Osteoblast (primary cell): ENCODE data around the gene MUC2. TPM values are rescaled to one million over a fixed set of nuclear protein-coding genes. Genes with fewer than 3 reads are reported as not detected.
A peak's percentile ranks its signal among the peaks of the same experiment; 100 is the strongest.

Experiments
- DNase-seq: peaks from one replicate; pipeline ENCODE4 v3.0.0; 2011; ENCODE audit warnings: low spot score, mixed read lengths; ENCODE audit not compliant: insufficient read length; ENCODE audit errors: missing footprints
- H2AFZ ChIP-seq: 2 replicates; pipeline ENCODE4 v1.6.0; 2011; ENCODE audit warnings: mild to moderate bottlenecking, low read length
- H3K27ac ChIP-seq: 2 replicates; pipeline ENCODE4 v1.5.1; 2011; ENCODE audit warnings: mild to moderate bottlenecking, low read depth, low read length, moderate library complexity
- H3K27me3 ChIP-seq: 2 replicates; pipeline ENCODE4 v1.6.0; 2012; ENCODE audit warnings: mild to moderate bottlenecking, control low read depth, inconsistent platforms, low read length, moderate library complexity; ENCODE audit not compliant: insufficient read depth
- H3K36me3 ChIP-seq: 2 replicates; pipeline ENCODE4 v1.5.1; 2011; ENCODE audit warnings: mild to moderate bottlenecking, low read length, control low read depth, moderate library complexity; ENCODE audit not compliant: insufficient read depth
- H3K4me1 ChIP-seq: 2 replicates; pipeline ENCODE4 v1.5.1; 2011; ENCODE audit warnings: mild to moderate bottlenecking, low read length, control low read depth, moderate library complexity; ENCODE audit not compliant: insufficient read depth
- H3K4me2 ChIP-seq: 2 replicates; pipeline ENCODE4 v1.6.0; 2011; ENCODE audit warnings: mild to moderate bottlenecking, low read length; ENCODE audit not compliant: insufficient read depth
- H3K4me3 ChIP-seq: fragments of 200-600 bp; sonication (generic); 3 replicates; pipeline ENCODE4 v1.5.1; 2012; ENCODE audit warnings: mild to moderate bottlenecking, low read length, inconsistent platforms; ENCODE audit not compliant: insufficient read depth
- H3K79me2 ChIP-seq: 2 replicates; pipeline ENCODE4 v1.6.0; 2012; ENCODE audit warnings: mild to moderate bottlenecking, low read length, control low read depth, inconsistent platforms; ENCODE audit not compliant: insufficient read depth
- H3K9me3 ChIP-seq: 2 replicates; pipeline ENCODE4 v1.5.1; 2011; ENCODE audit warnings: low read depth, low read length, control low read depth
- H4K20me1 ChIP-seq: 2 replicates; pipeline ENCODE4 v1.6.0; 2012; ENCODE audit warnings: mild to moderate bottlenecking, low read length, control low read depth; ENCODE audit not compliant: insufficient read depth
- total RNA-seq: library from RNA; depleted of rRNA; stranded (reverse); fragments of >200 nt; gene quantifications from 2 replicates; pipeline ENCODE4 v1.2.3, GENCODE V29; 2012
- TF ChIP-seq, protein P1 (sequence below): IDR thresholded peaks from 2 replicates; pipeline ENCODE4 v1.5.1; 2011; ENCODE audit warnings: mild to moderate bottlenecking, low read depth, low read length, moderate library complexity; ENCODE audit errors: extremely low read depth

Gene MUC2
- total RNA-seq, 1 donor, result not detected

DNA sequence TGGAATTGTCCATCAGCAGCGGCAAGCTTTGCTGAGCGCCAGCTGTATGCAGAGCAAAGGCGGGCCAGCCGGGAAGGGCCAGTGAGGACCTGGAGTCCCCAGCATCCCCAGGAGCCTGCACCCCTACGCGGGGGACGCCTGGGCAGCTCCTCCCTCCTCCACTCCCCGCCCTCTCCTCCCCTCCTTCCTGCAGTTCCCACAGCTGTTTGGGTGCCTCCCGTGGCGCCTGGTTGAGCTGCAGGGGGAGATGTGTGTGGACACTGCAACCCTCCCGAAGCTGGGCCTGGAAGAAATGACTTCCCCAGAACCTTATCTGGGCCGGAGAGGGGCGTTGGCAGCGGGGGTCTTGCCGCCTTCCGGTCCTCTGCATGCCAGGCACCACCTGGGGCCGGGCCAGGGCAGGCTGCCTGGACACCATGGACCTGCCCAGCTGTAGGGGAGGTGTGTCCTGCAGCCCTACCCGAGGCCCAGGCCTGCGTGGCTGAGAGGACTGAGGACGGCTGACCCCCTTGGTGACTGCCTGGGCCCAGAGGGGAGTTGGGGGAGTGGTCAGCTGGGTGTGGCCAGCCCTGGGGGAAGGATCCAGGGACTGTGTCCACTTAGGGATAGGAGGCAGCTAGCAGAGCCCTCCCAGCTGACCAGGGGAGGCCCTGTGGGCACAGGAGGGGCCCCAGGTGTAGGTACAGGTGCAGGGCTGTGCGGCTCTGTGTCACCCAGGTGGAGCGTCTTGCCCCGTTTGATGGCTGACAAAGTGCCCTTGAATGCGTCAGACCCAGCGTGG lies 21.4 kb upstream of the MUC2 start:
- H4K20me1 ChIP-seq, result no peaks in the 10 kb centered on the region
- no peak overlapping the region for H3K4me2 ChIP-seq
- H3K9me3 ChIP-seq, result no peaks in the 10 kb centered on the region
- H3K79me2 ChIP-seq, result no peaks in the 10 kb centered on the region
- peaks cover 10% of the 10 kb centered on the region for H3K27me3 ChIP-seq
- TF ChIP-seq, protein P1, sequence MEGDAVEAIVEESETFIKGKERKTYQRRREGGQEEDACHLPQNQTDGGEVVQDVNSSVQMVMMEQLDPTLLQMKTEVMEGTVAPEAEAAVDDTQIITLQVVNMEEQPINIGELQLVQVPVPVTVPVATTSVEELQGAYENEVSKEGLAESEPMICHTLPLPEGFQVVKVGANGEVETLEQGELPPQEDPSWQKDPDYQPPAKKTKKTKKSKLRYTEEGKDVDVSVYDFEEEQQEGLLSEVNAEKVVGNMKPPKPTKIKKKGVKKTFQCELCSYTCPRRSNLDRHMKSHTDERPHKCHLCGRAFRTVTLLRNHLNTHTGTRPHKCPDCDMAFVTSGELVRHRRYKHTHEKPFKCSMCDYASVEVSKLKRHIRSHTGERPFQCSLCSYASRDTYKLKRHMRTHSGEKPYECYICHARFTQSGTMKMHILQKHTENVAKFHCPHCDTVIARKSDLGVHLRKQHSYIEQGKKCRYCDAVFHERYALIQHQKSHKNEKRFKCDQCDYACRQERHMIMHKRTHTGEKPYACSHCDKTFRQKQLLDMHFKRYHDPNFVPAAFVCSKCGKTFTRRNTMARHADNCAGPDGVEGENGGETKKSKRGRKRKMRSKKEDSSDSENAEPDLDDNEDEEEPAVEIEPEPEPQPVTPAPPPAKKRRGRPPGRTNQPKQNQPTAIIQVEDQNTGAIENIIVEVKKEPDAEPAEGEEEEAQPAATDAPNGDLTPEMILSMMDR, result no peak
- no peak overlapping the region for H3K27ac ChIP-seq
- no peaks in the 10 kb centered on the region for H3K4me1 ChIP-seq
- H3K4me3 ChIP-seq, result no peak overlapping the region
- no peaks in the 10 kb centered on the region for H3K36me3 ChIP-seq
- peak; percentile 87 for DNase-seq
- no peak overlapping the region for H2AFZ ChIP-seq

DNA sequence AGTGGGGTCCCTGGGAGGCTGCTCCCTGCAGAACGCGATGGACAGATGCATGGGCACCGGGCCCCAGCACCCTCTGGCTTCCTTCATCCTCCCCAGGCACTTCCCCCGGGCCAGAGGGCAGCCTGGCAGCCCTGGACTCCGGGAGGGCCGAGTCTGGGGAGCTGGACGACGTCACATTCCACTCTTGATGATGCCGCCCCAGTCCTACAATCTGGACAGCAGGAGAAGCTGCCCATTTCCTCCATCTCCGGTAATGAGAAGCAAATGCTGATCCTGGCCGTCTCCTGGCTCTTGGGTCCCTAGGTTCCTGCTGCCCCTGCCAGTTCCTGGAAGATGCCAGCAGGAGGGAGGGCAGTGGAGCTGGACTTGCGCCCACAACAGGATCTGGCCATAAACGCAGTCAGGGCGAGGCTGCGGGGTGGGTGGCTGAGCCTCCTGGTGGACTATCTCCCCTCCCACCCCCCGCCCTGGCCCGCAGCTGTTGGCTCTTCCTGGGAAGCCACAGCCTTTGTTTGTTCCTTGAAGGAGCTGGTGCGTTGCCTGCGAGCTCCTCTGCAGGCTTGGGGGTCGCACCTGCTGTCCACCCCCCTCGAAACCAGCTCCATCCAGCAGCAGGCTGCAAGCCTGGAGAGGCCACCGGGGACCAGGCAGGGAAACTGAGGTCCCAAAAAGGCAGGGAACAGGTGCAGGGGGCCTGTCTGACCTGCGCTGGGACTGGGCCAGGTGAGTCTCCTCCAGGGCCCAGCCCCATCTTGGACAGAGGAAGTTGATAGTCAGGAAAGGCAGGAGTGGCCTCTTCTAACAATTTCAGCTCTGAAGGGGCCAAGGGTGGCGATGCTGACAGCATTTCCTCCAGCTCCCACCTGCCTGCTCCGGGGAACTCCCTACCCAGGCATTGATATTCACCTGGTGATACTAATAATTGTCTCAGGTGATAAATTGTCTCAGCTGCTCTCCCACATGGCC lies 20.2 kb upstream of the MUC2 start:
- no peaks in the 10 kb centered on the region for H3K9me3 ChIP-seq
- no peaks in the 10 kb centered on the region for H3K4me1 ChIP-seq
- H3K27ac ChIP-seq, result no peak overlapping the region
- H4K20me1 ChIP-seq, result no peaks in the 10 kb centered on the region
- peaks cover 3% of the 10 kb centered on the region for H3K27me3 ChIP-seq
- H3K36me3 ChIP-seq, result no peaks in the 10 kb centered on the region
- H3K79me2 ChIP-seq, result no peaks in the 10 kb centered on the region
- H3K4me3 ChIP-seq, result no peak overlapping the region
- TF ChIP-seq, protein P1, result no peak
- peak; percentile 87 for DNase-seq
- H2AFZ ChIP-seq, result peak overlapping the region; percentile 26
- no peak overlapping the region for H3K4me2 ChIP-seq

DNA sequence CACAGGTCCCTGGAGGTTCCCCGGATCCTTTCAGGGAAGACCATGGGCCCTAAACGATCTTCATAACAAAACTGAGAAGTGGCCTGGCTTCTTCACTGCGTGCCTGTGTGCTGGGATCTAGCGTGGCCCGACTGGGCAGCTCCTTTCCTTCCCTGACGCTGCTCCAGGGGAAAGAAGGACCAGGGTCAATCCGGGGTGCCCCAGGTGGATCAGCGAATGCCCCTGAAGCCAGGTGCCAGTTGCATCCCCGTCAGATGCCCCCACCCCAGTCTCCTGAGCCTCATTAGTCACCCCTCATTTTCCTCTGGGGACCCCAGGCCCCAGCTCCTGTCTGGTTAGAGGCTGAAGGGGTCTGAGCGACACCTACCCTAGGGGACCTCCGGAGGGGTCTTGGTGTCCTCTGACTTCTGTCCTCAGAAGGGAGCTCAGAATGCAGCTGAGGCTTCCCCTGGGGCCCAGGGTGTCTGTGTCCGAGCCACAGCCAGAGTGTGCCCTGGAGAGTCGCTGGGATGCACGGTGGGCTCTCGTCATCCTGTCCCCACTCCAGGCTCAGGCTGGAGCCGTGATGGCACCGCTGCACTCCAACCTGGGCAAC lies 19.5 kb upstream of the MUC2 start:
- TF ChIP-seq, protein P1, result no peak
- peaks cover under 1% of the 10 kb centered on the region for H3K4me1 ChIP-seq
- no peak overlapping the region for H3K4me3 ChIP-seq

More for the DNA sequence above, 19.5 kb upstream of the MUC2 start:
- peak; percentile 65 for DNase-seq
- Histone ChIP-seq H3K27ac (no peak overlapping the region), H3K36me3 (no peaks in the 10 kb centered on the region), H3K4me2 (no peak overlapping the region), H3K9me3 (no peaks in the 10 kb centered on the region), H3K79me2 (no peaks in the 10 kb centered on the region), H4K20me1 (no peaks in the 10 kb centered on the region), H3K27me3 (peaks cover 3% of the 10 kb centered on the region), H2AFZ (no peak overlapping the region)
